SK-MEL-5 (cell line): Measurements from ENCODE around the gene FARSA. TPM values are rescaled to one million over a fixed set of nuclear protein-coding genes. Genes with fewer than 3 reads are reported as not detected.

Experiments
- DNase-seq: peaks from one replicate; pipeline ENCODE4 v3.0.0-alpha.2; 2016; ENCODE audit warnings: low read depth, low spot score
- in situ Hi-C: cut with HindIII; loops from 2 replicates; pipeline ENCODE4 v1.10.0; 2016; ENCODE audit warnings: low sequenced_read_pairs, high pct_unique_total_duplicates, low pct_unique_long_range_greater_than_20kb
- small RNA-seq, 2 experiments: library from RNA; depleted of rRNA; stranded (forward); fragments of <200 nt; gene quantifications; one replicate each; pipeline ENCODE3, GENCODE V24; 2014
- total RNA-seq: library from RNA; depleted of rRNA; stranded (reverse); fragments of >200 nt; shearing (Covaris generic); gene quantifications from 2 replicates; pipeline ENCODE4 v1.2.3, GENCODE V29; 2014; rRNA removed

FARSA gene
- total RNA-seq, 1 experiment from 2014 or later, result 44.7 TPM

- DNase-seq, result peak; percentile 17
- in situ Hi-C loops, result no loop called here
Measured at GRCh38 chr19:12884926-12885748, 48.4 kb downstream of the FARSA start.

DNA sequence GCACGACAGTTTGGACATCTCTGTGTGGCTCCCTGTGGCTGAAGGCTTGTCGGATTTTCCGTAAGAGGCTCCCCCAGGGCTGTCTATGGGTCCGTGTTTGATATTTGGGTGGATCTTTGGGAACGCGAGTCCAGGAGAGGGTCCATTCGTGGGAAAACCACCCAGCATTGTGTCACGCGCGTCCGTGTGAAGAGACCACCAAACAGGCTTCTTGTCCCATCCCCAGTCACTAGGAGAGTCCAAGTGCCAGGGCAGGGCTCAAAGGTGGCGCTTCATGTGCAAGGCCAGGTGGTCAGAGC is 48.9 kb downstream of the FARSA start:
- in situ Hi-C loops, result no loop called here
- DNase-seq, result no peak

DNA sequence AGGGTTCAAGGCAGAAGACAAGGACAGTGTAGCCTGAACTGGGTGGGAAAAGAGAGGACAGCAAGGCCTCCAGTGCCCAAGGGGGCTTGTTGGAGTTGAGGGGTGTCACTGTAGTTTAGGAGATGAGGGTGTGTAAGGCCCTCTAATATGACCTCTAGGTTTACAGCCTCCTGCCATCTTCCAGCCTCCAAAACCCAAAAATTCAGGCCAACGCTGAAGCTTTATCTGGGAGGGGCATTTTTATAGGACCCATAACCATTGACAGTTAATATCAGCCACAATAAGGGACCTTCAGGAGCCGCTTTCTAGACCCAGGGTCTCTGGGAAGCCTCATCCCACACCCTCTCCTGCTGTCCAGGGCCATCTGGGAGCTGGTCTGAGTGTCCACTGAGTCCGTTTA is 49.3 kb downstream of the FARSA start:
- in situ Hi-C loops, result no loop called here
- DNase-seq, result no peak

- DNase-seq, result no peak
- in situ Hi-C loops, result no loop called here
Measured at GRCh38 chr19:12882589-12882988, 50.9 kb downstream of the FARSA start.

DNA sequence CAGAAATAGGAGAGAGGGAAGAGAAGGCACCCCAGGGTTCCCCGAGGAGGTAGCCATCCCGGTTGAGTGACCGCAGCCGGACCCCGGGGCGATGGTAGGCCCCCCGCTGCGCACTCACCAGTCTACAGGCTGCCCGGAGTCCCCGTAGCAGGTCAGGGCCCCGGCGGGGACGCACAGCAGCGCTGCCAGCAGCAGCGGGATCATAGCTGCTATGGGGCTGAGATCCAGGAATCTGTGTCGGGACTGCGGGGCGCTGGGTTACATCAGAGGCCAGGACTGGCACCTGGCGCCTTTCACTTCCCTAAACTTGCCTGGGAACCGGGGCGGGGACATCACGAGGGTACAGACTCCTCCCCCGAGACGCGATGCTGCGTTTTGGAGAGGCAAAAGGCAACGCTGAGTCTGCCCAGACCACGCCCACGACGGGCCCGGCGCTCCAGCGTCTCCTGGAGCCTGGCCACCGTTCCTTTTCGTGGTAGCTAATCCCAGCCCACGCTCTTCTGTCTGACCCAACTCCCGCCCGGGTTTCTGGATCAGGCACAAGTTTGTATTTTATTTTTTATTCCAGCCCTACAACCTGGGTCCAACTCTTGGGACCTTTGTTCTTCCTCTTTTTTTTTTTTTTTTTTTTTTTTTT is 52.2 kb downstream of the FARSA start, which contains the start of gene DNASE2:
Gene DNASE2 (minus strand): TSS at position 278 of the 637 bp plus-strand sequence. CDS start 74 bp downstream, at position 204.
- DNase-seq, result peak; percentile 93
- in situ Hi-C loops, result no loop called here

DNA sequence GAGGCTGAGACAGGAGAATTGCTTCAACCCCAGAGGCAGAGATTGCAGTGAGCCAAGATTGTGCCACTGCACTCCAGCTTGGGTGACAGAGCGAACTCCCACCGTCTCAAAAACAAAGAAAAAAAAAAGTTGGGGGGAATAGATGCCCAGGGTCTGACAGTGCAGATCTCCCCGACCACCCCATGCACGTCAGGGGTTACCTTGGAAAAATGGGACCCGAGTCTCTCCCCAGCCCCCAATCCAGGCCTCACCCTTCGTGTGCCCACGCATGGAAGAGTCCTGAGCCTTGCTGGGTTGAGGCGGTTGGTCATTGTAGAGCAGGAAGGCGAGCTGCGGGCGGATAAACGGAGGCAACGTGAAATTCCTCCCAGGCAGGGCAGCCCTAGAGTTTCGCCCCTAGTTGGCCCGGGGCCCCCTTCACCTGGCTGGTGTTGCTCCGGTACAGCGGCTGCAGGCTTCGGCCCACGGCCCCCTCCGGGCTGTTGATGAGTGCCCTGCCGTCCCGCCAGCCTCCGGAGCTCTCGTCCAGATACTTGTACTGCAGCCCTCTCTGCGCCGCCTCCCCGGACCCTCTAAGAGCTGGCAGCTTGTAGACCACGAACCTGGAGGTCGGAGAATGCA is 52.9 kb downstream of the FARSA start:
- in situ Hi-C loops, result no loop called here
- peak; percentile 18 for DNase-seq

DNA sequence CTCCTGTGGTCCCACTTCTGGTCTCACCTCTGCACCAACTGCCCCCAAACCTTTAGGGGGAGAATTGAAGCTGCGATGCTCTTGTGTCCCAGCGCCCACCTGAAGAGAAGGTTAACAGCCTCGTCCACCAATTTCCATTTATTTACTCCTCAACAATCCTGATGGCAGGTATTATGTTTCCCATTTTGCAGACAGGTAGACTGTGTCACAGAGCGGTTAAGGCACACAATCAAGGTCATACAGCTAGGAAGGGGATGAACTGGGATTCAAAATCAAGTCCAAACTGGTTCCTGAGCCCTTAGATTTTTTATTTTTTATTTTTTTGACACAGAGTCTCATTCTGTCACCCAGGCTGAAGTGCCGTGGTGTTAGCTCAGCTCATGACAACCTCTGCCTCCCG is 58.4 kb downstream of the FARSA start:
- DNase-seq, result no peak
- in situ Hi-C loops, result no loop called here

DNA sequence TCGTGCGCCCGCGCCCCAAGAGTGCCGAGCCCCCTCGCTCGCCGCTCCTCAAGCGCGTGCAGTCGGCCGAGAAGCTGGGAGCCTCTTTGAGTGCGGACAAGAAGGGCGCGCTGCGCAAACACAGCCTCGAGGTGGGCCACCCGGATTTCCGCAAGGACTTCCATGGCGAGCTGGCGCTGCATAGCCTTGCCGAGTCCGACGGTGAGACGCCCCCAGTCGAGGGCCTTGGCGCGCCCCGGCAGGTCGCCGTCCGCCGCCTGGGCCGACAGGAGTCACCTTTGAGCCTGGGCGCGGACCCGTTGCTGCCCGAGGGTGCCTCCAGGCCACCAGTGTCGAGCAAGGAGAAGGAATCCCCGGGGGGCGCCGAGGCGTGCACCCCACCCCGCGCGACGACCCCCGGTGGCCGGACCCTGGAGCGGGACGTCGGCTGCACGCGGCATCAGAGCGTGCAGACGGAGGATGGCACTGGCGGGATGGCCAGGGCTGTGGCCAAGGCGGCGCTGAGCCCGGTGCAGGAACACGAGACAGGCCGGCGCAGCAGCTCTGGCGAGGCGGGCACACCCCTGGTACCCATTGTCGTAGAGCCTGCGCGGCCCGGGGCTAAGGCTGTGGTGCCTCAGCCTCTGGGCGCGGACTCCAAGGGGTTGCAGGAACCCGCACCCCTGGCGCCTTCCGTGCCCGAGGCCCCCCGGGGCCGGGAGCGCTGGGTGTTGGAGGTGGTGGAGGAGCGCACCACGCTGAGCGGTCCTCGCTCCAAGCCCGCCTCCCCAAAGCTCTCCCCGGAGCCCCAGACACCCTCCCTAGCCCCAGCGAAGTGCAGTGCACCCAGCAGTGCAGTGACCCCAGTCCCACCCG is 59.4 kb downstream of the FARSA start:
- DNase-seq, result no peak
- in situ Hi-C loops, result no loop called here

DNA sequence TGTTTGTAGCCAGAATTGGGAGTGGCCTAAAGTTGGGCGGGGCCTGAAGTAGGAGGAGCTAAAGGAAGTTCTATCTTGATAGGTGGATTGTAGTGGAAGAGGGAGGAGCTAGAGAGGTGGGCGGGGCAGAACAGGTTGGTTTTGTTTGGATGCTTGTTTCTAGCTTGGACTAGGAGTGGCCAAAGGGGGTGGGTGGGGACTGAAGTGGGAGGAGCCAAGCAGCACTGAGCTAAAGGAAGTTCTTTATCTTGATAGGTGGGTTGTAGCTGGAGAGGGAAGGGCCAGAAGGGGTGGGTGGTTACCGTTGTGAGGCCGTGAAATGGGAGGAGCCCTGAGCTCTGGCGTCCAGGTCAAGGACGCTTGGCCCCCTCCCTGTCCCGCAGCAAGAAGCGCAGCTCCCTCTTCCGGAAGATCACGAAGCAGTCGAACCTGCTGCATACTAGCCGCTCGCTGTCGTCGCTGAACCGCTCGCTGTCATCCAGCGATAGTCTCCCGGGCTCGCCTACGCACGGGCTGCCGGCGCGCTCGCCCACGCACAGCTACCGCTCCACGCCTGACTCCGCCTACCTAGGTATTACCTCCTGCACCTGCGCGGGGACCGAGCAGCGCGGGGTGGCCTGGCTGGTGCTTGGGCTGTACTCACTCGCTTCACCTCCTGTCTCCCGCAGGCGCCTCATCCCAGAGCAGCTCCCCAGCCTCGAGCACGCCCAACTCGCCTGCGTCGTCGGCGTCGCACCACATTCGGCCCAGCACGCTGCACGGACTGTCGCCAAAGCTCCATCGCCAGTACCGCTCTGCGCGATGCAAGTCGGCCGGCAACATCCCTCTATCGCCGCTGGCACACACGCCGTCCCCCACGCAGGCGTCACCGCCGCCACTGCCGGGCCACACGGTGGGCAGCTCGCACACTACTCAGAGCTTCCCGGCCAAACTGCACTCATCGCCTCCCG is 60.3 kb downstream of the FARSA start:
- peak; percentile 47 for DNase-seq

More for the DNA sequence above, 60.3 kb downstream of the FARSA start:
- in situ Hi-C loops, result no loop called here

Small RNA genes lying within 50 kb of the gene (small RNA-seq; reads per million reads assigned to genes)
- 0 reads per million in 2 experiments for gene MIR5695
- gene MIR6515, result 0.02 to 0.05 reads per million in 2 experiments

Other genes starting within 250 kb of the FARSA start
- gene GNG14, start 245.7 kb downstream of the FARSA start, total RNA-seq, result not detected in 2 replicates
- gene FBXW9, start 237.1 kb downstream of the FARSA start, total RNA-seq, result 6.1 and 8.6 TPM in 2 replicates
- gene TNPO2, start 209.8 kb downstream of the FARSA start, total RNA-seq, result 13.9 and 18.2 TPM in 2 replicates
- gene TRIR, start 199.0 kb downstream of the FARSA start, total RNA-seq, result 180 and 188 TPM in 2 replicates
- 100 and 120 TPM in 2 replicates for gene GET3, start 196.2 kb downstream of the FARSA start, total RNA-seq
- not detected in 2 replicates for gene BEST2, start 181.9 kb downstream of the FARSA start, total RNA-seq
- gene HOOK2, start 158.2 kb downstream of the FARSA start, total RNA-seq, result 4.9 and 5.7 TPM in 2 replicates
- 30.1 and 30.7 TPM in 2 replicates for gene JUNB, start 142.2 kb downstream of the FARSA start, total RNA-seq
- not detected in 2 replicates for gene PRDX2, start 131.9 kb downstream of the FARSA start, total RNA-seq
- gene THSD8, start 131.6 kb downstream of the FARSA start, total RNA-seq, result 4.7 TPM in 1 of 2 replicates, not detected in the other
- gene RNASEH2A, start 127.1 kb downstream of the FARSA start, total RNA-seq, result 27.6 and 29.2 TPM in 2 replicates
- 0.21 and 1.6 TPM in 2 replicates for gene RTBDN, start 99.1 kb downstream of the FARSA start, total RNA-seq
- gene MAST1, start 95.2 kb downstream of the FARSA start, total RNA-seq, result 1.9 and 2.3 TPM in 2 replicates
- gene DNASE2, start 52.3 kb downstream of the FARSA start, total RNA-seq, result 74.1 and 75.9 TPM in 2 replicates
- gene KLF1, start 46.5 kb downstream of the FARSA start, total RNA-seq, result 0.24 TPM in 1 of 2 replicates, not detected in the other
- 14.2 and 20.5 TPM in 2 replicates for gene GCDH, start 42.6 kb downstream of the FARSA start, total RNA-seq
- gene SYCE2, start 14.4 kb downstream of the FARSA start, total RNA-seq, result 0.50 and 0.64 TPM in 2 replicates
- 1,274 and 1,279 TPM in 2 replicates for gene CALR, start 4.9 kb upstream of the FARSA start, total RNA-seq
- 126 and 134 TPM in 2 replicates for gene RAD23A, start 12.2 kb upstream of the FARSA start, total RNA-seq
- 39.6 and 45.7 TPM in 2 replicates for gene GADD45GIP1, start 23.5 kb upstream of the FARSA start, total RNA-seq
- gene DAND5, start 35.9 kb upstream of the FARSA start, total RNA-seq, result not detected in 2 replicates
- gene NFIX, start 61.8 kb upstream of the FARSA start, total RNA-seq, result 4.2 and 4.9 TPM in 2 replicates
- not detected in 2 replicates for gene LYL1, start 169.1 kb upstream of the FARSA start, total RNA-seq
- gene TRMT1, start 183.0 kb upstream of the FARSA start, total RNA-seq, result 32.9 and 36.8 TPM in 2 replicates
- 38.9 and 44.2 TPM in 2 replicates for gene NACC1, start 184.6 kb upstream of the FARSA start, total RNA-seq
- 22.0 and 26.1 TPM in 2 replicates for gene STX10, start 216.7 kb upstream of the FARSA start, total RNA-seq
- 7.8 and 8.5 TPM in 2 replicates for gene IER2, start 216.7 kb upstream of the FARSA start, total RNA-seq